ENCODE results near the gene ACD. TPM values are rescaled to one million over a fixed set of nuclear protein-coding genes. Genes with fewer than 3 reads are reported as not detected.

The ACD gene
- total and polyA plus RNA-seq, 2 of the 4 experiments (the other 2 are of a cell fraction) = 15.6 to 31.1 TPM

DNA sequence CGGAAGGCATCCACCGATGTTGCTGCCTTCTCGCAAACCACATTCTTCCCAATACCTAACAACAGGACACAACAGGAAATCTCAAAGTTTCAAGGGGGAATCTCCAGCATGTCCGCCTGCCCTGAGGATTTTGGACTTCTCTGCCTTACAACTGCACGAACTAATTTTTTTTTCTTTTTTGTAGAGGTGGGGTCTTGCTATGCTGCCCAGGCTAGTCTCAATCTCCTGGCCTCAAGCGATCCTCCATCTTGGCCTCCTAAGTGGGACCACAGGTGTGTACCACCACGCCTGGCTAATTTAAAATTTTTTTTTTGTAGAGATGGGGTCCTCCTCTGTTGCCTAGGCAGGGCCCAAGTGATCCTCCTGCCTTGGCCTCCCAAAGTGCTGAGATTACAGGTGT is 15.9 kb upstream of the ACD start:
- ChIA-PET CTCF (no interaction called here), POLR2A (ENCODE audit: unreplicated experiment) (no interaction called here)
- Histone ChIP-seq H4K8ac (ENCODE audit: low read depth in 2 of 2, low read length in 2 of 2) (no peak overlapping the region), H2BK120ac (ENCODE audit: low read depth, low read length) (no peak overlapping the region), H2BK15ac (ENCODE audit: low read depth, low read length) (no peak overlapping the region), H2BK20ac (ENCODE audit: low read depth, low read length) (no peak overlapping the region), H3K56ac (ENCODE audit: extremely low read depth, insufficient read depth, low read length) (no peak overlapping the region), H2AK5ac (ENCODE audit: low read depth, low read length) (no peak overlapping the region), H2BK5ac (ENCODE audit: low read depth, low read length, poor library complexity, severe bottlenecking) (no peak overlapping the region), H2AK9ac (replicated peaks; ENCODE audit: low read depth, low read length, poor library complexity) (no peak overlapping the region), H4K20me1 (ENCODE audit: insufficient read depth, low read length) (0 out of 2 replicates have a peak, but pooled peaks cover 4% of the 10 kb centered on the region), H2AFZ (replicated peaks; ENCODE audit: low read length, poor library complexity) (no peak overlapping the region), H3K4me3 (ENCODE audit: insufficient read depth, low read depth, low read length) (no peak overlapping the region), H4K91ac (ENCODE audit: insufficient read depth, low read depth, low read length) (no peak overlapping the region), H3K23ac (ENCODE audit: low read depth, low read length) (no peak overlapping the region), H3K27ac (ENCODE audit: insufficient read depth, low read length) (no peak overlapping the region), H4K5ac (ENCODE audit: low read depth, low read length) (no peak overlapping the region), H3K9ac (ENCODE audit: low read depth, low read length) (no peak overlapping the region), H3K9me3 (ENCODE audit: control insufficient read depth, insufficient read depth, low read length) (no peaks in the 10 kb centered on the region), H3K79me1 (ENCODE audit: low read depth in 1 of 2, low read length in 2 of 2) (peaks cover 0 to 16% of the 10 kb centered on the region in 2 experiments; a peak in 2 of 4 replicates), H3K9me1 (ENCODE audit: insufficient read depth, low read length) (0 out of 2 replicates have a peak, but pooled peaks cover 3% of the 10 kb centered on the region), H3K4me1 (ENCODE audit: control insufficient read depth, insufficient read depth, low read length) (no peaks in the 10 kb centered on the region), H3K36me3 (ENCODE audit: control insufficient read depth, insufficient read depth, low read length) (peaks cover 12% of the 10 kb centered on the region; the same call in 1 of the 2 replicates), H3K4me2 (ENCODE audit: low read depth, low read length) (no peak overlapping the region), H3K18ac (ENCODE audit: low read depth, low read length) (no peak overlapping the region), H3K27me3 (ENCODE audit: control insufficient read depth, insufficient read depth, low read length) (no peaks in the 10 kb centered on the region), H3K14ac (replicated peaks; ENCODE audit: low read depth, low read length) (no peak overlapping the region), H3K4ac (ENCODE audit: low read depth, low read length) (no peak overlapping the region)
- no peak for DNase-seq
- ATAC-seq (ENCODE audit: low read depth) = no peak
- WGBS, 2 experiments (ENCODE audit: extremely low coverage in 2 of 2, insufficient read length in 1 of 2) = no CpG with 5 or more reads among the region's 7 CpGs
- dilution Hi-C loops (cut with HindIII; ENCODE audit: low sequenced_read_pairs, unreplicated experiment) = no loop called here
- in situ Hi-C loops (cut with MboI; ENCODE audit: low sequenced_read_pairs) = no loop called here
- no peak for TF ChIP-seq MXI1 (IDR thresholded peaks at IDR 0.05; ENCODE audit: borderline replicate concordance, low read depth, low read length)
- TF ChIP-seq MAFK (IDR thresholded peaks at IDR 0.05; ENCODE audit: low read depth, low read length) = no peak
- TF ChIP-seq SMC3 (IDR thresholded peaks at IDR 0.05; ENCODE audit: low read depth, low read length) = no peak
- TF ChIP-seq RAD21 (IDR thresholded peaks at IDR 0.05; ENCODE audit: low read length) = no peak
- TF ChIP-seq POLR2A (IDR thresholded peaks at IDR 0.05; ENCODE audit: low read depth, low read length) = no peak
- TF ChIP-seq, protein P1, sequence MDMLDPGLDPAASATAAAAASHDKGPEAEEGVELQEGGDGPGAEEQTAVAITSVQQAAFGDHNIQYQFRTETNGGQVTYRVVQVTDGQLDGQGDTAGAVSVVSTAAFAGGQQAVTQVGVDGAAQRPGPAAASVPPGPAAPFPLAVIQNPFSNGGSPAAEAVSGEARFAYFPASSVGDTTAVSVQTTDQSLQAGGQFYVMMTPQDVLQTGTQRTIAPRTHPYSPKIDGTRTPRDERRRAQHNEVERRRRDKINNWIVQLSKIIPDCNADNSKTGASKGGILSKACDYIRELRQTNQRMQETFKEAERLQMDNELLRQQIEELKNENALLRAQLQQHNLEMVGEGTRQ (IDR thresholded peaks at IDR 0.05; ENCODE audit: low read depth, low read length) = no peak
- no peak for TF ChIP-seq NFE2L2 (IDR thresholded peaks at IDR 0.05; ENCODE audit: low read depth, low read length)
- no peak for TF ChIP-seq RFX5 (IDR thresholded peaks at IDR 0.05; ENCODE audit: low read depth, low read length)
- TF ChIP-seq BHLHE40 (IDR thresholded peaks at IDR 0.05; ENCODE audit: low read depth, low read length) = no peak
- TF ChIP-seq, protein P2, sequence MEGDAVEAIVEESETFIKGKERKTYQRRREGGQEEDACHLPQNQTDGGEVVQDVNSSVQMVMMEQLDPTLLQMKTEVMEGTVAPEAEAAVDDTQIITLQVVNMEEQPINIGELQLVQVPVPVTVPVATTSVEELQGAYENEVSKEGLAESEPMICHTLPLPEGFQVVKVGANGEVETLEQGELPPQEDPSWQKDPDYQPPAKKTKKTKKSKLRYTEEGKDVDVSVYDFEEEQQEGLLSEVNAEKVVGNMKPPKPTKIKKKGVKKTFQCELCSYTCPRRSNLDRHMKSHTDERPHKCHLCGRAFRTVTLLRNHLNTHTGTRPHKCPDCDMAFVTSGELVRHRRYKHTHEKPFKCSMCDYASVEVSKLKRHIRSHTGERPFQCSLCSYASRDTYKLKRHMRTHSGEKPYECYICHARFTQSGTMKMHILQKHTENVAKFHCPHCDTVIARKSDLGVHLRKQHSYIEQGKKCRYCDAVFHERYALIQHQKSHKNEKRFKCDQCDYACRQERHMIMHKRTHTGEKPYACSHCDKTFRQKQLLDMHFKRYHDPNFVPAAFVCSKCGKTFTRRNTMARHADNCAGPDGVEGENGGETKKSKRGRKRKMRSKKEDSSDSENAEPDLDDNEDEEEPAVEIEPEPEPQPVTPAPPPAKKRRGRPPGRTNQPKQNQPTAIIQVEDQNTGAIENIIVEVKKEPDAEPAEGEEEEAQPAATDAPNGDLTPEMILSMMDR (conservative IDR thresholded peaks at IDR 0.05; ENCODE audit: low read depth, low read length) = no peak
- intact Hi-C loops (cut with micrococcal nuclease) = loop anchor here (10.0 kb wide), 1 partner anchor 359 kb away; no protein-coding TSS in a partner anchor
- no TSS peak for BruUV-seq (replicated peaks)

All from IMR-90 (cell line).